Astrocyte (in vitro differentiated cells and primary cell): Measurements from ENCODE around the gene CHRDL2.

Experiments
- CTCF ChIP-seq: IDR thresholded peaks from 2 replicates; pipeline ENCODE4 v1.5.1; 2011; ENCODE audit warnings: low read depth, mild to moderate bottlenecking, inconsistent platforms, low read length, moderate library complexity; ENCODE audit not compliant: insufficient read depth
- EZH2 ChIP-seq: IDR thresholded peaks from 2 replicates; pipeline ENCODE4 v1.6.1; 2012; ENCODE audit warnings: mild to moderate bottlenecking, low read length, inconsistent platforms; ENCODE audit not compliant: insufficient read depth

GRCh38 chr11:74647831-74648230 is 83.4 kb downstream of the CHRDL2 start:
- no peak for TF ChIP-seq EZH2
- no peak for TF ChIP-seq CTCF
